ENCODE measurements around the gene ST6GALNAC5. TPM values are rescaled to one million over a fixed set of nuclear protein-coding genes. Genes with fewer than 3 reads are reported as not detected.

Gene ST6GALNAC5
- total RNA-seq, 2 donors from 2014 or later: not detected

DNA sequence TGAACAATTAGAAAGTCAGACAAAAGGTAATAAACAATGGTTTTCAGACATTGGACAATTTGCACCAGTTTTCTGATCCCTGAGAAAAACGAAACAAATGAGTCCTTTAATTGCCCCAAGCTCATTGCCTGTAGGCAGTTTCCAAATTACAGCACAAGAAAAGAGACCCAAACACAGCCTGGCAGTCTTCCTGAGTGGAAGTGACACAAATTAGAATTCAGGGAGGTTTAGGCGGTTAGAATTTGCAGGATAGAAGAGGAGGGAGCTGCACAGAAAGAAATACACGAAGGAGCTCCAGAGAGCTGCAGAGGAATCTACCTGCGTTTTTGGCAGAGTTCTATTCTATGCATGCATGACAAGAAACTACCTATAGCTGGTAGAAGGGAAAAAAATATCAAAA is 236.2 kb downstream of the ST6GALNAC5 start:
- ATAC-seq (no peak), DNase-seq (no peak)
- Mint-ChIP-seq H3K27me3 (no peaks in the 10 kb centered on the region), H3K36me3 (ENCODE audit: low read depth) (peaks cover 3% of the 10 kb centered on the region), H3K4me3 (no peak overlapping the region), H3K4me1 (no peaks in the 10 kb centered on the region), H3K27ac (no peak overlapping the region)
- no peaks in the 10 kb centered on the region for H3K9me3 ChIP-seq (ENCODE audit: control insufficient read depth, low read length, poor library complexity, severe bottlenecking)

DNA sequence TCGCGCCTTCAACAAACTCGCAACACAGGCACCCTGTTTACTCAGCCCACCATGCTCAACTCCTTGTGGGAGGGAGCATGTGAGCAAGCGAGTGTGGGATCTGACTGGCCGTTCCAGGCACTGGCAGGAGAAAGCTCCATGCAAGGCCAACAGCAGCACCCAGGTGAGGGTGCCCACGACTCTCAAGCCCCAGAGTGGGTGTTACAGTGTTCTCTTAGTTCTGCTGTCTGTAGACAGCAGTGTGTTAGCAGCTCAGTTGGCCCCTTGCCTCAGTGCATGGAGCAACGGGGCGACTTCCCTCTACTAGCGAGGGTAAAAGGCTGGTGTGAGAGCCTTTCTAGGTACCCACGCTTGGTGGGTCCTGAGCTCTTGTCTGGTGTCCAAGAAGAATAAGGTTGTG is 237.4 kb downstream of the ST6GALNAC5 start:
- Mint-ChIP-seq H3K27ac (no peak overlapping the region), H3K4me1 (no peaks in the 10 kb centered on the region), H3K36me3 (ENCODE audit: low read depth) (peaks cover 5% of the 10 kb centered on the region), H3K27me3 (no peaks in the 10 kb centered on the region), H3K4me3 (no peak overlapping the region)
- no peak for ATAC-seq
- H3K9me3 ChIP-seq (ENCODE audit: control insufficient read depth, low read length, poor library complexity, severe bottlenecking): no peaks in the 10 kb centered on the region
- DNase-seq: no peak
